Stomach smooth muscle (tissue), 2 donors: ENCODE results near the gene PRDM13.

Source experiments
- H3K27ac ChIP-seq: one replicate; pipeline ENCODE4 v1.7.0; 2013; ENCODE audit warnings: mild to moderate bottlenecking, low read length, inconsistent platforms
- H3K27me3 ChIP-seq, 2 donors: one replicate each; pipeline ENCODE4 v1.7.0; 2013; ENCODE audit warnings: low read length in 2 of 2; ENCODE audit not compliant: insufficient read depth in 2 of 2, control insufficient read depth in 1 of 2
- H3K36me3 ChIP-seq, 2 donors: one replicate each; pipeline ENCODE4 v1.7.0; 2013; ENCODE audit warnings: low read length in 2 of 2; ENCODE audit not compliant: control insufficient read depth in 2 of 2, insufficient read depth in 2 of 2
- H3K4me1 ChIP-seq: one replicate; pipeline ENCODE4 v1.7.0; 2013; ENCODE audit warnings: low read length; ENCODE audit not compliant: control insufficient read depth, insufficient read depth
- H3K4me3 ChIP-seq, 2 donors: one replicate each; pipeline ENCODE4 v1.7.0; 2013; ENCODE audit warnings: low read length in 2 of 2
- H3K9ac ChIP-seq, 2 donors: one replicate each; pipeline ENCODE4 v1.7.0; 2013; ENCODE audit warnings: low read length in 2 of 2, mild to moderate bottlenecking in 1 of 2
- H3K9me3 ChIP-seq, 2 donors: one replicate each; pipeline ENCODE4 v1.7.0; 2013; ENCODE audit warnings: low read length in 2 of 2; ENCODE audit not compliant: control insufficient read depth in 2 of 2
- donor health status: healthy.
- donor health status: Pancreatic carcinoma.

The PRDM13 gene

GRCh38 chr6:99604166-99605073 is 2.2 kb upstream of the PRDM13 start:
- Histone ChIP-seq H3K4me3 (peak overlapping the region in 1 of 2 donors; percentile 64), H3K36me3 (no peaks in the 10 kb centered on the region), H3K9ac (no peak overlapping the region), H3K27ac (no peak overlapping the region), H3K27me3 (peaks cover 70 to 90% of the 10 kb centered on the region in 2 donors), H3K4me1 (peaks cover 24% of the 10 kb centered on the region), H3K9me3 (no peaks in the 10 kb centered on the region)

GRCh38 chr6:99605074-99605734 is 1.4 kb upstream of the PRDM13 start:
- Histone ChIP-seq H3K27me3 (peaks cover 77 to 93% of the 10 kb centered on the region in 2 donors), H3K9me3 (no peaks in the 10 kb centered on the region), H3K9ac (no peak overlapping the region), H3K36me3 (no peaks in the 10 kb centered on the region), H3K4me1 (peaks cover 24% of the 10 kb centered on the region), H3K27ac (no peak overlapping the region), H3K4me3 (no peak overlapping the region)

- Histone ChIP-seq H3K27me3 (peaks cover 84 to 94% of the 10 kb centered on the region in 2 donors), H3K4me1 (peaks cover 24% of the 10 kb centered on the region)
Measured at GRCh38 chr6:99605911-99606655, 550 bp upstream of the PRDM13 start.

GRCh38 chr6:99607416-99608036 is 893 bp downstream of the PRDM13 start:
- Histone ChIP-seq H3K4me3 (no peak overlapping the region), H3K27me3 (peaks cover 82 to 90% of the 10 kb centered on the region in 2 donors), H3K36me3 (no peaks in the 10 kb centered on the region), H3K4me1 (peaks cover 22% of the 10 kb centered on the region), H3K9ac (no peak overlapping the region), H3K9me3 (no peaks in the 10 kb centered on the region), H3K27ac (no peak overlapping the region)

More at GRCh38 chr6:99605911-99606655, 550 bp upstream of the PRDM13 start:
- Histone ChIP-seq H3K9me3 (no peaks in the 10 kb centered on the region), H3K27ac (no peak overlapping the region), H3K4me3 (no peak overlapping the region), H3K36me3 (no peaks in the 10 kb centered on the region), H3K9ac (no peak overlapping the region)

GRCh38 chr6:99608059-99608885 is 1.6 kb downstream of the PRDM13 start:
- Histone ChIP-seq H3K27ac (no peak overlapping the region), H3K36me3 (no peaks in the 10 kb centered on the region), H3K9me3 (no peaks in the 10 kb centered on the region), H3K4me1 (peaks cover 21% of the 10 kb centered on the region), H3K27me3 (peaks cover 83 to 90% of the 10 kb centered on the region in 2 donors), H3K4me3 (no peak overlapping the region), H3K9ac (no peak overlapping the region)

GRCh38 chr6:99608886-99609482 is 2.4 kb downstream of the PRDM13 start:
- H3K9me3 ChIP-seq: no peaks in the 10 kb centered on the region

GRCh38 chr6:99609905-99610489 is 3.4 kb downstream of the PRDM13 start:
- H3K27ac ChIP-seq: no peak overlapping the region
- no peak overlapping the region for H3K4me3 ChIP-seq
- no peaks in the 10 kb centered on the region for H3K9me3 ChIP-seq
- no peaks in the 10 kb centered on the region for H3K36me3 ChIP-seq
- no peak overlapping the region for H3K9ac ChIP-seq
- H3K4me1 ChIP-seq: peaks cover 21% of the 10 kb centered on the region
- peaks cover 78 to 90% of the 10 kb centered on the region in 2 donors for H3K27me3 ChIP-seq

More at GRCh38 chr6:99608886-99609482, 2.4 kb downstream of the PRDM13 start:
- Histone ChIP-seq H3K9ac (no peak overlapping the region), H3K4me3 (no peak overlapping the region), H3K27me3 (peaks cover 78 to 90% of the 10 kb centered on the region in 2 donors), H3K36me3 (no peaks in the 10 kb centered on the region), H3K4me1 (peaks cover 19% of the 10 kb centered on the region), H3K27ac (no peak overlapping the region)

GRCh38 chr6:99611148-99611547 is 4.5 kb downstream of the PRDM13 start:
- Histone ChIP-seq H3K9me3 (no peaks in the 10 kb centered on the region), H3K36me3 (no peaks in the 10 kb centered on the region), H3K4me3 (no peak overlapping the region), H3K9ac (no peak overlapping the region), H3K27ac (no peak overlapping the region), H3K4me1 (peaks cover 21% of the 10 kb centered on the region), H3K27me3 (peaks cover 71 to 81% of the 10 kb centered on the region in 2 donors)
